Fibroblast of mammary gland (primary cell): ENCODE measurements around the gene GFER.
"Not testable (repeated sequence)": the region's sequence is repeated elsewhere in the genome, so short reads cannot be mapped to it uniquely, and the experiment has no call there.

ENCODE experiments used
- DNase-seq: peaks from one replicate; pipeline ENCODE4 v3.0.0-alpha.2; 2010; ENCODE audit warnings: low read depth
- H3K4me3 ChIP-seq: 2 replicates; pipeline ENCODE4 v1.5.1; 2011; ENCODE audit warnings: low read depth, mild to moderate bottlenecking, low read length, moderate library complexity; ENCODE audit not compliant: control insufficient read depth
- CTCF ChIP-seq: conservative IDR thresholded peaks from 2 replicates; pipeline ENCODE4 v1.5.1; 2011; ENCODE audit warnings: low read depth, low read length, inconsistent platforms; ENCODE audit not compliant: control insufficient read depth, insufficient read depth

Gene GFER

GRCh38 chr16:1946495-1947368, 37.3 kb upstream of the GFER start:
- no peak overlapping the region for H3K4me3 ChIP-seq
- no peak for TF ChIP-seq CTCF
- DNase-seq, result no peak

GRCh38 chr16:1947369-1947670, 36.7 kb upstream of the GFER start:
- no peak for DNase-seq
- TF ChIP-seq CTCF, result no peak
- no peak overlapping the region for H3K4me3 ChIP-seq

GRCh38 chr16:1949507-1949906, 34.5 kb upstream of the GFER start:
- no peak overlapping the region for H3K4me3 ChIP-seq
- TF ChIP-seq CTCF, result no peak
- DNase-seq, result no peak

GRCh38 chr16:1950047-1950446, 33.9 kb upstream of the GFER start:
- H3K4me3 ChIP-seq, result no peak overlapping the region
- no peak for DNase-seq
- no peak for TF ChIP-seq CTCF

GRCh38 chr16:1950559-1950958, 33.4 kb upstream of the GFER start:
- H3K4me3 ChIP-seq, result no peak overlapping the region
- DNase-seq, result no peak
- no peak for TF ChIP-seq CTCF

GRCh38 chr16:1953734-1954133, 30.3 kb upstream of the GFER start:
- DNase-seq, result no peak
- H3K4me3 ChIP-seq, result no peak overlapping the region
- TF ChIP-seq CTCF, result no peak

- not testable (repeated sequence) for DNase-seq, H3K4me3 ChIP-seq
Measured at GRCh38 chr16:1957434-1958142, 26.4 kb upstream of the GFER start.

GRCh38 chr16:1958143-1958491, 25.9 kb upstream of the GFER start:
- DNase-seq, H3K4me3 ChIP-seq: not testable (repeated sequence)
